ENCODE data around the gene CDK4.

DNA sequence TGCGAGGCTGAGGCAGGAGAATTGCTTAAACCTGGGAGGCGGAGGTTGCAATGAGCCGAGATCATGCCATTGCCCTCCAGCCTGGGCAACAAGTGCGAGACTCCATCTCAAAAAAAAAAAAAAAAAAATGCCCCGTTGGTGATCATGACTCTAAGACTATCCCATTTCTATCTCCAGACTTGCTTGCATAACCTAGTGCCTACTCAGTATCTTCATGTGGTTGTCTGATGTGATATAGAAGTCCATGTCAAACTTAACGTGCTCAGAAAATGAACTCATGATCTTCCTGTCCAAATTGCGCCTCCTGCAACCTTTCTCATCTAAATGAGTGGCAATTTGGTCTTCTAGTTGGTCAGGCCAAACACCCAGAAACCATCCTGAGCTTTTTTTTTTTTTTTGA, 25.8 kb upstream of the CDK4 start:
- TF ChIP-seq, protein P1, sequence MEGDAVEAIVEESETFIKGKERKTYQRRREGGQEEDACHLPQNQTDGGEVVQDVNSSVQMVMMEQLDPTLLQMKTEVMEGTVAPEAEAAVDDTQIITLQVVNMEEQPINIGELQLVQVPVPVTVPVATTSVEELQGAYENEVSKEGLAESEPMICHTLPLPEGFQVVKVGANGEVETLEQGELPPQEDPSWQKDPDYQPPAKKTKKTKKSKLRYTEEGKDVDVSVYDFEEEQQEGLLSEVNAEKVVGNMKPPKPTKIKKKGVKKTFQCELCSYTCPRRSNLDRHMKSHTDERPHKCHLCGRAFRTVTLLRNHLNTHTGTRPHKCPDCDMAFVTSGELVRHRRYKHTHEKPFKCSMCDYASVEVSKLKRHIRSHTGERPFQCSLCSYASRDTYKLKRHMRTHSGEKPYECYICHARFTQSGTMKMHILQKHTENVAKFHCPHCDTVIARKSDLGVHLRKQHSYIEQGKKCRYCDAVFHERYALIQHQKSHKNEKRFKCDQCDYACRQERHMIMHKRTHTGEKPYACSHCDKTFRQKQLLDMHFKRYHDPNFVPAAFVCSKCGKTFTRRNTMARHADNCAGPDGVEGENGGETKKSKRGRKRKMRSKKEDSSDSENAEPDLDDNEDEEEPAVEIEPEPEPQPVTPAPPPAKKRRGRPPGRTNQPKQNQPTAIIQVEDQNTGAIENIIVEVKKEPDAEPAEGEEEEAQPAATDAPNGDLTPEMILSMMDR (IDR thresholded peaks at IDR 0.05): no peak
- no peak for TF ChIP-seq EP300 (IDR thresholded peaks at IDR 0.05)

All from tibial nerve (tissue), 4 donors.